GM19468 (cell line): ENCODE measurements around the gene BANF1.
A peak's percentile ranks its signal among the peaks of the same experiment; 100 is the strongest.

Source experiments
- ATAC-seq: cut with Tn5 transposase; IDR thresholded peaks from one replicate; pipeline ENCODE4 v1.9.1; 2021; ENCODE audit warnings: mild to moderate bottlenecking, moderate library complexity, moderate number of reproducible peaks; ENCODE audit not compliant: unreplicated experiment; ENCODE audit errors: extremely low read depth

BANF1 gene, protein sequence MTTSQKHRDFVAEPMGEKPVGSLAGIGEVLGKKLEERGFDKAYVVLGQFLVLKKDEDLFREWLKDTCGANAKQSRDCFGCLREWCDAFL

DNA sequence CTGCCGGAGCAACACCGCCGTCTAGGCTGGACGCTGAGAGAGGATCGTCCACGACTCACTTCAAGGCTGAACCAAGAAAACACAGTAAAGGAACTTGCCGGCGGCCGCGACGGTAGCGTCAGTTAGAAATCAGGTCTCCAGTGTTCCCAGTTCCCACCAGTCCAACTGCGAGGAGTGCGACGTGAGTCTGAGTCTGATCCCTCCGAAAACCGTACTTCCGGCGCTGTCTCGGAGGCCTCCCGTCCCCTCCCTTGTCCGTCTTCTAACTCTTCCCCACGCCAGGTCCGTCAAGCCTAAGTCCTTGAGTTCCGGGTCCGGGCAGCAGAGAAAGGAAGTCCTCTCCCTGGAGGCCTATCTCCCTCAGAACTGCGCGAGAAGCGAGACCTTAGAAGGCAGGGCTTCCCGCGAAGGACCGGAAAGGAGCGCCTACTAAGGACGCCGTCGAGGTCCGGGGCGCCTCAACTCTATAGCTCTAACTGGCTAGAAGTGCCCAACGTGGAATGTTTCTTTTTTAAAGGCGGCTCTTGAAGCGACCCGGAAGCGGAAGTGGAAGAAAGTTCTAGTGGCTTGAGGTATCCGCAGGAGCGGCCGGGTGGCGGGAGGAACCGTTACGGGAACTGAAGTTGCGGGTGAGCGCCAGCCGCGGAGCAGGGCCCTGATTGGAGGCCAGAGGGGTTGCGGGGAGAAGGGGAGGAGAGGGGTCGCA is at the start of gene BANF1, which contains the start of gene EIF1AD:
Gene BANF1 (plus strand): TSS at position 562 of the 706 bp plus-strand sequence. CDS start 748 bp downstream, outside the sequence.
Gene EIF1AD (minus strand): TSS at position 216 of the 706 bp plus-strand sequence. CDS start 1,768 bp downstream, outside the sequence.
- ATAC-seq, result peak; percentile 49

DNA sequence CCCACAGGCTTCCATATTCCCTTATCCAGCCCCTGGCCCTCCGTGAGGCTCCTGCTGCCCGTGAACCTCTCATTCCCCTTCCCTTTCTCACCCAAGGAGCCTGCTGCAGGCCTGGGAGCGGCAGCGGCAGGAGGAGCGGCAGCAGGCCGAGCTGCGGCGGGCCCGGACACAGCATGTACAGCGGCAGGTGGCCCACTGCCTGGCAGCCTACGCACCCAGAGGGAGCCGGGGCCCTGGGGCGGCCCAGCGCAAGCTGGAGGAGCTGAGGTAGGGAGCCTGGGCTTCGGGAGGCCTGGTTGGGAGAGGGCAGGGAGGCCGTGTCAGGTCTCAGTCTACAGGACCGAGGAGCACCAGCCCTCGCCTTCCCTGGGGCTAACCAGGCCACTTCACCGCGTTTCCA is 48.8 kb upstream of the BANF1 start:
- ATAC-seq, result no peak

DNA sequence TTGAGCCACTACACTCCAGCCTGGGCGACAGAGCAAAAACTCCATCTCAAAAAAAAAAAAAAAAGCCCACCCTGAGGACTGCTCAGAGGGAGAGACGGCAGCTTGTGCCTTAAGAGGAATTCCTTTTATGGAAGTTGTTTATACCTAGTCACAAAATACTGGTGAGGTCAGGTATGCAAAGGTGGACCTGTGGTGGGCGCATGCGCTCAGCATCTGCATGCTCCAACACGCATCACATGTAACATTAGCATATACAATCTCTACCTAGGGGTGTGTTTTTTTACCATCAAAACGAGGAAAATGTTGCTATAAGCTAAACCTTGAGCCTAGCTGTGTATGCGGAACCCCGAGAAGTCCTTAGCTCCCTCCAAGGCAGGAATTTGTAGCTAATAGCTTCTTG is 47.5 kb upstream of the BANF1 start:
- no peak for ATAC-seq

DNA sequence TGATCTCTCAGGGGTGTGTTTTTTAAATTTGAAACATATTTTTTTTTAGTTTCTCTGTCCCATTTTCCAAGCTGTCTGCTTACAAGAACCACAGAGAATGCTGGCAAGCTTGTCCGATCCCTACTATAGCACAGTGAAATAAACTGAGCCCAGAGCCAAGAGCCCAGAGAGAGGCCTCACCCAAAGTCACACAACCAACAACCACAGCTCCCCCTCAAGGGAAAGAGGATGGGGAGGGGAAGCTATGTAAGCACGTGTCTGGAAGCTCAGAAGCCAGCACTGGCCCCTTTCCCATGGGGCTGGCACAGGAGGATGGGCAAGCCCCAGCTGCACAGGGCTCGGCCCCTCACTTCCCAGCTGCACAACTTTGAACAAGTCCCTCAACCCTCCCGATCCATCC is 44.0 kb upstream of the BANF1 start:
- ATAC-seq, result no peak

DNA sequence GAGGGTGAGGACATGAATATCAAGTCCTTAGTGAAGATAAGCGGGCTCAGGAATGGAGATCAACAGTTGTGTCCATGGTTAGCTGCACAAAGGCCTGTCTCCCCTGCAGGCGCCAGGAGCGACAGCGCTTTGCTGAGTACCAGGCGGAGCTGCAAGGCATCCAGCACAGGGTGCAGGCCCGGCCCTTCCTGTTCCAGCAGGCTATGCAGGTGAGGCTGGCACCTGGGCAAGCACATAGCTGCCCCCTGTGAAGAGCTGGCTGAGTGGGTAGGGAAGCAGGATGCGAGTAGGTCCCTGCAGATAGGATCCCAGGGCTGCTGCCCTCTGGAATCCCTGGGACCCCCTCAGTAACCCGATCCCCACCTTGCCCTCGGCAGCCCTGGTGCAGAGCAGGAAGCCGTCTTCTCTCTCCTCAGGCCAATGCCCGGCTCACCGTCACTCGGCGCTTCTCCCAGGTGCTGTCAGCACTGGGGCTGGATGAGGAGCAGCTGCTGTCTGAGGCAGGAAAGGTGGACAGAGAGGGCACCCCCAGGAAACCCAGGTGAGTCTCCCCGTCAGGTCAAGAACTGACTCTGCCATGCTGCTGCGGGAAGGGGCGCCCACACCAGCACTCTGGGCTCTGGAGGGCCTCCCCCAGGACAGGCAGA is 43.4 kb upstream of the BANF1 start:
- no peak for ATAC-seq

DNA sequence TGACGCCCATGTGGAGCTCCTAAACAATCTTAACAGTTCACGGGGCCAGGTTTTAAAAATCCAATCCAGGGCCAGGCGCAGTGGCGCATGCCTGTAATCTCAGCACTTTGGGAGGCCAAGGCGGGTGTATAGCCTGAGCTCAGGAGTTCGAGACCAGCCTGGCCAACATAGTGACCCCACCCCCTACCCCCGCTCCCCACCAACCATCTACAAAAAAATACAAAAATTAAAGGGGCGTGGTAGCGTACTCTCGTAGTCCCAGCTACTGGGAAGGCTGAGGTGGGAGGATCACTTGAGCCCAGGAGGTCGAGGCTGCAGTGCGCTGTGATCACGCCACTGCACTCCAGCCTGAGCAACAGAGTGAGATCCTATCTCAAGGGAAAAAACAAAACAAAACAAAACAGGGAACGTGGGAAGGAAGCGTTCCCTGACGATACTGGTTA is 41.5 kb upstream of the BANF1 start:
- no peak for ATAC-seq

DNA sequence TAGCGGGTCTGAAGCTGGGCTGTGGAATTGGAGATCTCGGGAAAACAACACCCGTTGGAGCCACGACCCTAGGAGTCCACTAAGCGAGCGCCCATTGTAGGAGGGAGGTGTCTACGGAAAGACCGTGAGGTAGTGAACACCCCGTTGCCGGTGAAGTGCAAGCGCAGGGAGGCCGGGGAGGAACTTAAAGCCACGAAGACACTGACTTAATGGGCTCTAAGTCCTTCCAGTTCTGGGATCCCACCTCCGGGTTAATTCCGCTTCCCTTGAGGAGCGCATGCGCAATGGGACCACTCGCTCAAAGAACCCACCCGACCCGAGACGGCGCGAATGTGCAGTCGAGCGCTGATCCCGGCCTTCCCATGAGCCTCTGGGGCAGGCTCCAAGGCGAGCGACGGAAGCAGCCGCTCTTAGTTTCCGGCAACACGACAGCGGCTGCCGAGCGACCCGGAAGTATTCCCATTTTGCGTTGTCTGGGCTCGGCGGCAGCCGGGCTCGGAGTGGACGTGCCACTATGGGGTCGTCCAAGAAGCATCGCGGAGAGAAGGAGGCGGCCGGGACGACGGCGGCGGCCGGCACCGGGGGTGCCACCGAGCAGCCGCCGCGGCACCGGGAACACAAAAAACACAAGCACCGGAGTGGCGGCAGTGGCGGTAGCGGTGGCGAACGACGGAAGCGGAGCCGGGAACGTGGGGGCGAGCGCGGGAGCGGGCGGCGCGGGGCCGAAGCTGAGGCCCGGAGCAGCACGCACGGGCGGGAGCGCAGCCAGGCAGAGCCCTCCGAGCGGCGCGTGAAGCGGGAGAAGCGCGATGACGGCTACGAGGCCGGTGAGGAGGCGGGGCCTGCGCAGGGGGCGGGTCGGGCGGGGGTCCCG is 40.8 kb upstream of the BANF1 start, which contains the start of gene SART1:
Gene SART1 (plus strand): TSS at position 468 of the 874 bp plus-strand sequence. CDS start 47 bp downstream, at position 515.
- peak; percentile 59 for ATAC-seq

DNA sequence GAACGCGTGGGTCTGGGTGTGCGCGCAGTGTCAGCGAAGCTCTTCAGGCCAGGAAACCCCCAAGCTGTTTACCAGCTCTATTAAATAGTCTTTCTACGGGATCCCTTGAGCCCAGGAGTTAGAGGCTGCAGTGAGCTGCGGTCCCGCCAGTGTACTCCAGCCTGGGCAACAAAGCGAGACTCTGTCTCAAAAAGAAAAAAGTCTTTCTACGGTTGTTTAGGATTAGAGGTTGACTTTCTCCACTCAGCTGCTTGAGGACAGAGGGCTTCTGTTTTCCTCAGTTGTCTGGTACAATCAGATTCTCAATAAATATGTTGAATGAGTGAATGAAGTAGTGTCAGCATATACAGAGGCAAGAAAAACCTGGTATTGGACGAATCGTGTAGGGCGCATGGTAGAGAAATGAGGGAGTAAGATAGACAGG is 40.1 kb upstream of the BANF1 start:
- no peak for ATAC-seq

DNA sequence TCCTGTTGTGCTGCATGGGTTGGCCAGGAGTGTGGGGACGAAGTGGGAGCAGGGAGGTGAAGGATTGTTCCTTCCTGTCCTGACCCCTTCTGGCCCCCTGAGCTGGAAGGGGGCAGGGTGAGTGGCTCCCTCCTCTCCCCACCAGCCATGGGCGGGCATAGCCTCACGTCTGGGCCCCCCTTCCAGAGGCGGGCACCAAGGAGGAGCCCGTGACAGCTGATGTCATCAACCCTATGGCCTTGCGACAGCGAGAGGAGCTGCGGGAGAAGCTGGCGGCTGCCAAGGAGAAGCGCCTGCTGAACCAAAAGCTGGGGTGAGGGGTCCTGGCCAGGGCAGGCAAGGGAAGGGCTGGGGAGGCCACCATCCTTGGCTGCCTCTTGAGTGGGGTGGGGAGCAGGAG is 37.4 kb upstream of the BANF1 start:
- ATAC-seq, result no peak

DNA sequence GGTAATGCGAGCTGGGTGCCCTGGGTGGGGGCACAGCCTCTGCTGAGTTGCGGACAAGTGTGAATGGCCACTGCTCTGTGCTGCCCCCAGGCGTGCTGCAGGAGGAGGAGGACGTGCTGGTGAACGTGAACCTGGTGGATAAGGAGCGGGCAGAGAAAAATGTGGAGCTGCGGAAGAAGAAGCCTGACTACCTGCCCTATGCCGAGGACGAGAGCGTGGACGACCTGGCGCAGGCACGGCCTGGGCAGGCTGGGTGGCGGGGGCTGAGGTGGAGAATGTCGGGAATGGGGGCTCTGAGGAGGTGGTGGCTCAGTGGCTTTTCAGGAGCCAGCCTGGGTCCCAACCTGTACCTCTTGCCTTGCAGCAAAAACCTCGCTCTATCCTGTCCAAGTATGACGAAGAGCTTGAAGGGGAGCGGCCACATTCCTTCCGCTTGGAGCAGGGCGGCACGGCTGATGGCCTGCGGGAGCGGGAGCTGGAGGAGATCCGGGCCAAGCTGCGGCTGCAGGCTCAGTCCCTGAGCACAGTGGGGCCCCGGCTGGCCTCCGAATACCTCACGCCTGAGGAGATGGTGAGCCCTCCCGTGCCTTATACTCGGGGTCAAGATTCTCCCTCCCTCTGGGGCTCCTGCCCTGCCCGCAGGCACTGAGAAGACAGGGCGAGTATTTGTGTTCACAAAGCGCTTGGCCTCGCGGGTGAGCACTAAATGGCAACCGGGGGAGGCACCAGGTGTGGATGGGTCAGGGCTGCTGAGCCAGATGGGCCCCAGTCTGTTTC is 36.1 kb upstream of the BANF1 start:
- ATAC-seq, result no peak

DNA sequence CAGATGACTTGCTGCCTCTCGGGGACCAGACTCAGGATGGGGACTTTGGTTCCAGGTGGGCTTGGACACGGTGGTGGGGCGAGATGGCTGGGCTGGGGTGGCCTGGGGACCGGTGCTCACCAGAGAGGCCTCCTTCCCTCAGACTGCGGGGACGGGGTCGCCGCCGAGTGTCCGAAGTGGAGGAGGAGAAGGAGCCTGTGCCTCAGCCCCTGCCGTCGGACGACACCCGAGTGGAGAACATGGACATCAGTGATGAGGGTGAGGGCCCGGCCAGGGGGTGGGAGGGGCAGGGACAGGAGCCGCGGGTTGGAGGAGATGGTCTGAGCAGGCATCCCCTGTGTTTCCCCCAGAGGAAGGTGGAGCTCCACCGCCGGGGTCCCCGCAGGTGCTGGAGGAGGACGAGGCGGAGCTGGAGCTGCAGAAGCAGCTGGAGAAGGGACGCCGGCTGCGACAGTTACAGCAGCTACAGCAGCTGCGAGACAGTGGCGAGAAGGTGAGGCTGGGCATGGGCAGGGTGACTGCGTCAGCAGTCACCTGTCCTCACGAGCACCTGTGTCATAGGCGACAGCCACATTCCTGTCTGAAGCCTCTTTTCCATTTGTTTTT is 34.9 kb upstream of the BANF1 start:
- ATAC-seq, result no peak

DNA sequence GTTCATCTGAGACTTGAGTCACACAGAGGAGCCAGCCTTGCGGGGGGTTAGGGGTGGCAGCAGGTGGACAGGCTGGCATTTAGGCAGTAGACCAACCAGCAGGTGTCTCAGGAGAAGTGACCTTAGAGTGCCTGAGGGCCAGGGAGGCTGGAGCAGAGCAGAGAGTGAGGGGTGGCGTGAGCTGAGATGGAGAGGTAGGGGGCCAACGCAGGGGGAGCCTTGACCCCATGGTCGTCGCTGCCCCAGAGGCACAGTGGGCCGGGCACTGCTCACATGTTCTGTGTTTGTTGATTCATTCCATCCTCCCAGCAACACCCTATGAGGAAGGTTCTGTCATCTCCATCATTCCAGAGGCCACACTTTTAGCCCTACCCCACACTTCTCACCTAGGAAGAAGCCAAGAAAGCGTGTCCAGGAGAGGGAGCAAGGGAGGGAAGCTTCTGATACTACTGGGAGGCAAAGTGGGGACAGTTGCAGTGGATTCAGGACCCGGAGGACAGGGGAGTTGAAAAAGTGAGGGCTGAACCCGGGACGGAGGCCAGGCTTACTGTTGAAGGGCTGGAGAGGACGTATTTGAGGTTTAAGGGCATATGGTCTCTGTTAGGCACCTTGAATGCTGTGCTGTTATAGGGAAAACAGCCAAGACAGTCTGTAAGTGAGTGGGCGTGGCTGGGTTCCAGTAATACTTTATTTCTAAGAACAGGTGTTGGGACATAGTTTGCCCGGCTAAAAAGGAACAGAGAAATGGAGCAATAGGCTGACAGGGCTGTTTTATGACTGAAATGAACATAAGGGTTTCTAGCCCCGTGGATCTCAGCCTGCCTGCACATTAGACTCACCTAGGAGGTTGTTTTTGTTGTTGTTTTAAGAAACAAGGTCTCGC is 33.5 kb upstream of the BANF1 start:
- no peak for ATAC-seq

DNA sequence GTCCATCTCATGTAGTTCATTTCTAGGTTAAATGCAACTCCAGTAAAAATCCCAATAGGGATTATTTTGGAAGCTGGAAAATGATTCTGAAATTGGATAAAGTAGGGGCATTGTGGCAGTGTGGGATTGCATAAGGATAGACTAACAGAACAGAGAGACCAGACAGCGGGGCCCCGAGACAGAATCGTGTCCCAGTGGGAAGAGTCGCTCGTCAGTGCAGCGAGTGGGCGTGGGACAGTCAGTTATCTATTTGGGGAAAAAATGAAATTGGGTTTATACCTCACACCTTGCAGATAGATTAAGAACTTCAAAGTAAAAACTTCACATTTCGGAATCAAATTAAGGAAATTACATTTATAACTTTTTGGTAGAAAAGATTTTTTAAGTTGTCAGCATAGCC is 30.2 kb upstream of the BANF1 start:
- no peak for ATAC-seq

DNA sequence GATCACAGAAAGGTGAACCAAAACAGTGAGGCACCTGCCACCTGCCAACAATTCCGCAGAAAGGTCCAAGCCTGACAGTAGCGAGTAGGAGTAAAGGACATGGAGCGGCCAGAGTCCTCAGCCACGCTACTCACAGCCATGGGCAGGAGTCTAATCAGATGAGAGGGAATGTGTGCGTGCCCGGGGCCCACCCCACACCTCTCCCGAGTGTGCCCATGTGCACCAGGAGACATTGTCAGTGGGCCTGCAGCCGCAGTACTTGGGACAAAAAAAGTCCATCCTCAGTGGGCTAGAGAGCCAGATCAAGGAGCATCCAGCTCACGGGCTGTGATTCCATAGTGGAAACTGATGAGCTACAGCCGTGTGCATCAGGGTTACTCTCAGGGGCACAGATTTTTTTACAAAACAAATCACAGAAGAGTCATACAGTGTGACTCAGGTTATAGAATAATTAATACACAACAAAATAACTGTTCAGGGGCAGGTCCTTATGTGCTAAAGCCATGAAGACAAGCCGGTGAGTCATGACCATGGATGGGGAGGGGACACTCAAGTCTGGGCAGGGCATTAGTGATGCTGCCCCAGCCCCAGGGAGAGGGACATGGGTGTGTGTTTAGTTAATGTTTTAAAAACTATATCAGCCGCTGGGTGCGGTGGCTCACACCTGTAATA is 28.7 kb upstream of the BANF1 start:
- no peak for ATAC-seq

DNA sequence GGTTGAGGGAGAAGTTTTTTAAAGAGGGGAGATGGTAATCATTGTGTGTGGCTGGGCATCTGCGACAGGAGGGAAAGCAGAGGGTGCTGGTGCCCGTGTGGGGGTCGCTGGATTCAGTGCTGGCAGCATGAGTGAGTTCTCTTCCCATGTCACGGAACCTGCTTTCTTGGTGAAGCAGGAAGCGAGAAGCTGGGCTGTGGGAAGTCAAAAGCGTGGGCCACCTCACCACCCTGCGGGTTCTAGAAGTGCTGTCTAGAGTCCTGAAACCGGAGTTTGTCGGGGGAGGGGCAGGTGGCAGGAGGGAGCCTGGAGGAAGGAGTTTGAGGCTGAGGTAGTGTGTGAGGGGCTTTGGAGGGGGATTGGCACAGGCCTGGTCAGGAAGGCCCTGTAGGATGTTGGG is 26.5 kb upstream of the BANF1 start:
- ATAC-seq, result no peak

DNA sequence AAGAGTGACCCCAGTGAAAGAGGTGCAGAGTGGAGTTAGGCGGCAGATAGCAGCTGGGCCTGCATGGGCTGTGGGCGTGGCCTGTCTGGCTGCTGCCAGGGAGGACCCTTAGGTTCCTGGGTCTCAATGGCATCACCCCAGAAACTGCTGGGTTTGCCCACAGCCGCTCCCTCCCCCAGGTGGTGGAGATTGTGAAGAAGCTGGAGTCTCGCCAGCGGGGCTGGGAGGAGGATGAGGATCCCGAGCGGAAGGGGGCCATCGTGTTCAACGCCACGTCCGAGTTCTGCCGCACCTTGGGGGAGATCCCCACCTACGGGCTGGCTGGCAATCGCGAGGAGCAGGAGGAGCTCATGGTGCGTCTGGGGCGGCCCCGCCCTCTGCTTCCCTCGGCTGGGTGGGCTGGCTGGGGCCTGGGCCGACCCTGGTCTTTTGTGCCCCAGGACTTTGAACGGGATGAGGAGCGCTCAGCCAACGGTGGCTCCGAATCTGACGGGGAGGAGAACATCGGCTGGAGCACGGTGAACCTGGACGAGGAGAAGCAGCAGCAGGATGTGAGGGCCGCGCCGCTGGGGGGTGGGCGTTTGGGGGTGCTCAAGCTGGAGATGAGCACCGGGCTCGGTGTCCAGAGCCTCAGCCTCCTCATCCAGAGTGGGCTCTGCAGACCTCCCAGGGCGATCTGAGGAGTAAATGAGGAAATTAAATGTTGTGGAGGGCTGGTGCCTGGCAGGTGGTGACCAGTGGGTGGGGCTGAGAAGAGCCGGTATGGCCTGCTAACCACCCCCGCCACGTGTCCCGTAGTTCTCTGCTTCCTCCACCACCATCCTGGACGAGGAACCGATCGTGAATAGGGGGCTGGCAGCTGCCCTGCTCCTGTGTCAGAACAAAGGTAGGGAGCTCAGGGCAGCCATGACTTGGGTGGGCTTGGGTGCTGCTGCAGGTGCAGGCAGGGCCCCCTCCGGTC is 25.8 kb upstream of the BANF1 start:
- no peak for ATAC-seq
